Stimulated activated CD4-positive, alpha-beta T cell treated with anti-CD3 and anti-CD28 coated beads, TNF-alpha, amount 100 ng/mL, for 24 hours (primary cell): Measurements from ENCODE around the gene SGIP1.
"Not testable (repeated sequence)": the region's sequence is repeated elsewhere in the genome, so short reads cannot be mapped to it uniquely, and the experiment has no call there.

Experiments
- DNase-seq, 3 experiments: peaks; one replicate each; pipeline ENCODE4 v3.0.0-alpha.2; 2020; ENCODE audit warnings: low read depth in 3 of 3

The SGIP1 gene

DNA sequence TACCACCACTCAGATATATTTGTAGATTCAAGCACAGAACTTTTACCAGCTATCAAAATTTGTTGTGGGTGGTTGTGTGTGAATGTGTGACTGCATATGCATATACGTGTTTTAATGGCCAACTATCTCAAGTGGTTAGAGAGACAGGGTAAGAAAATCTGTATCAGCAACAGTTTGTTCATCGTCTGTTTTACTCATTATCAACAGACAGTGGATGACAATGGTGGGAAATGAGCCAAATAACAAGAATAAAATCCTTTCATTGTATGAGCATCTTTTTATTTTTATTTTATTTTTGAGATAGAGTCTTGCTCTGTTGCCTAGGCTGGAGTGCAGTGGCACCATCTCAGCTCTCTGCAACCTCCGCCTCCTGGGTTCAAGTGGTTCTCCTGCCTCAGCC is 195.6 kb downstream of the SGIP1 start:
- DNase-seq, result no peak

DNA sequence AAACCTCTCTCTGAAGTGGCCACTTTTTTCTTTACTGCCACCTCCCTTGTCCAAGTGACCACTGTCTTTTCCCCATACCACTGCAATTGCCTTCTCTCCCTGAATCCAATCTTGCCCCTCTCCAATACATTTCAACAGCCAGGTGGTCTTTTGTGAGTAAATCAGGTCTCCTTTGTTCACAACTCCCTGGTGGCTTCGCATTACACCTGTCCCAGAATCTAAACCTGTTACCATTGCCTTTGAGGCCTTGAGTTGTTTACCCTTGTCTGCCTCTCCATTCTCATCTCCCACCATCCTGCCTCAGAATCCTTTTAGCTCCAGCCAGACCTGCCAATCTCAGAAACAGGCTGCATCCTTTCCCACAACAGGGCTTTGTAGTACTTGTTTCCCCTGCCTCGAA is 196.5 kb downstream of the SGIP1 start:
- no peak for DNase-seq

DNA sequence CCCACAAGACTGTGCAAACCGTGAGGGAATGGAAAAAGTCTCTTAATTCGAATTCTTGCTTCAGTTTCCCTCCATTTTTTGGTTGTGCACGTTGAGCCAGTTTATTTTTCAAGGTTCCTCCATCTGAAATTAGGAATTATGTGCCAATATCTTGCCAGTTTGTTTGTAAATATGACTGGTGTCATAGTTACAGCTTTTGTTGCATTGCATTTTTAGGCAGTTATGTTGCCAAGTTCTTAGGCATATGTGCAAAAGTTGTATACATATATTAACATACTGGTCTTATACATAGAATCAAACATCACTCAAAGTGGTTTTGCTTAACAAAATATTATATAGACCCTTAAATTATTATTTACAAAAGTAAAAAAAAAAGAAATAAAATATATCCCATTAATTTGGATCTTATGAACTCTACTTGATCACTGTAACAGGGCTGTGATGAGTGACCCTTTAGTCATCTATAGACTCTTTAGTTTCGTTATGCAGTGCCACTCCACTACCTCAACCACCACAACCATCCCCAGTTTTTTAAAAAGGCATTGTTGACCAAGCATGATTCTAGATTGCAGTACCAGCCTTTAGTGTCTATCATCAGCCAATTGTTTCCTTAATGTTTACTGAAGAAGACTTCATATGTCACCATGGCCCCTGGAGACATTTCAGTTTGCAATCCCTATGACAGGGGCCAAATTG is 197.4 kb downstream of the SGIP1 start:
- no peak for DNase-seq

DNA sequence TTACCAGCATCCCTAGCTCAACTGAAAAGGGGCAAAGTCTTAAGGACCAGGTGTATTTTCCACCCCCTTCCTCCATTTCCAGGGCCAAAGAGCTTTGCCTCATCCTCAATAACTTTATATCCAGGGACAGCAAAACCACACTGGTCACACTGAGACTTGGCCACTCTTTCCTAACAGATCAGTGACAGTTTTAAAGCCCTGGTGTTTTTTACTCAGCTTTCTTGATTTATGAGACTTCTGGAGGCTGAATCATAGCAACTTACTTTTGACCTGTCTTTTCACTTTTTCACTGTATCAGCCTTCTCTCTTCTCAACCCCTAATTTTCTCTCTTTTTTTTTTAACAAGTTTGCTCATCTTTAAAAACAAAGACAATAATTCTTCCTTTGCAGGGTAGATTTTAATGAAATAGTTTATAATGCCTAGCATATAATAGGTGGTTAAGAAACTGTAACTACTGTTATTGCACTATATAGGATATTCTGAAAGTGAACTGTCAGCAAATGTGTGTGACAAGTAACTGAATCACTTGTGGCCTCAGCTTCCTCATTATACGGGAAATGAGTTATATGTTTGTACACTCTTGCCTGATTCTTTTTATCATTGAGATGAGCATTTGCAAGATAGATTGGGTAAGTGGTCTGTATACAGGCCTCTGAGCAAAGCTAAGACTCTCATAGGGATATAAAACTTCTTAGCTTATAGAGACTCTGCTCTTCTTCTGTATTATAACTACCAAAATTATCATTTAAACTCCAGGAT is 198.6 kb downstream of the SGIP1 start:
- DNase-seq, result no peak

DNA sequence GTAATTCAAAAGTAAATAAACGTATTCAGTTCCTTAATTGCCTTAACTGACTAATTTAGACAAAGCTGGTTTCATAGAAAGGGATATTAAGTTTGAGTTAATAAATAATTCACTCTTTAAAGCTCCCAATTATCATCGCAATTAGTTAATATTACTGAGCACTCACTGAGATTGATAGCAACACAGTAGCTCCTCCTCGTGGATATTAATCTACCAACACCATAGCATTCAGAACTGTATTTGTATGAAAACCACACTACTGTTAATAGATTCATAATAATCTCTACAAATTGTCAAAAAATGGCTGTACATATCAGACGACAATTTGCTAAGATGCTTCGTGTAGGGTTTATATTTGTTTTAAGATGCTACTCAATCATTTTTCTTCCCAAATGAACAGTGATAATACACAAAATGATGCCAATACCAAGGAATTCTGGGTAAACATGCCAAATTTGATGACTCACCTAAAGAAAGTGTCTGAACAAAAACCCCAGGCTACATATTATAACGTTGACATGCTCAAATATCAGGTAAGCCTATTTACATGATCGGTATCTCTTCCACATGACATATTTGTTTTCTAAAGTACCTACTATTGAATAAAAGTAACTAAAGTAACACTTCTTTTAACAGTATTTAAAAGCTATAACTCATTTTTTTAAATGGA is 199.5 kb downstream of the SGIP1 start:
- no peak for DNase-seq

DNA sequence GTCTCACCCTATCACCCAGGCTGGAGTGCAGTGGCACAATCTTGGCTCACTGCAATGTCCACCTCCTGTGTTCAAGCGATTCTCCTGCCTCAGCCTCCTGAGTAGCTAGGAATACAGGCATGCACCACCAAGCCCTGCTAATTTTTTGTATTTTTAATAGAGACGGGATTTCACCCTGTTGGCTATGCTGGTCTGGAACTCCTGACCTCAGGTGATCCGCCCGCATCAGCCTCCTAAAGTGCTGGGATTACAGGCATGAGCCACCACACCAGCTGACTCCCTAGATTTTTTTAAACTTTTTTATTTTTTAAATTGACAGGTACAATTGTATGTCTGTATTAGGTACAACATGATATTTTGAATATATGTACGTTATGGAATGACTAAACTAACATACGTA is 200.6 kb downstream of the SGIP1 start:
- DNase-seq, result not testable (repeated sequence)

DNA sequence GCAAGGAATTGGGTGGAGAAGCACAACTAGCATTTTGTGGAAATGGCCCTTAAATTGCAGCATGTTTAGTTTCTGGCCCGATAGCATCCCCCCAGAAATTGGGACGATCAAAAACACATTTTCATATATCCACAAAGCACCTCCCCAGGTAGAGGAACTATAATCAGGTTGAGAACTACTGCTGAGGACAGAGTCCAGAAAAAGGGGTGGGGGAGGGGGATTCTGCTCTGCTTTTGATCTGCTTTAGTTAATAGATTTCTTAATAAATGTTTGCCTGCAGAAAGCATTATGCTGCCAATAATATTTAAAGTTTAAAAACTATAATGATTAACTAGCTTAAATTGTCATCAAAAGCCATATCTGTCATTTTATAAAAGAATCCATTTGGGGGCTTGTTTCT is 203.9 kb downstream of the SGIP1 start:
- no peak for DNase-seq

DNA sequence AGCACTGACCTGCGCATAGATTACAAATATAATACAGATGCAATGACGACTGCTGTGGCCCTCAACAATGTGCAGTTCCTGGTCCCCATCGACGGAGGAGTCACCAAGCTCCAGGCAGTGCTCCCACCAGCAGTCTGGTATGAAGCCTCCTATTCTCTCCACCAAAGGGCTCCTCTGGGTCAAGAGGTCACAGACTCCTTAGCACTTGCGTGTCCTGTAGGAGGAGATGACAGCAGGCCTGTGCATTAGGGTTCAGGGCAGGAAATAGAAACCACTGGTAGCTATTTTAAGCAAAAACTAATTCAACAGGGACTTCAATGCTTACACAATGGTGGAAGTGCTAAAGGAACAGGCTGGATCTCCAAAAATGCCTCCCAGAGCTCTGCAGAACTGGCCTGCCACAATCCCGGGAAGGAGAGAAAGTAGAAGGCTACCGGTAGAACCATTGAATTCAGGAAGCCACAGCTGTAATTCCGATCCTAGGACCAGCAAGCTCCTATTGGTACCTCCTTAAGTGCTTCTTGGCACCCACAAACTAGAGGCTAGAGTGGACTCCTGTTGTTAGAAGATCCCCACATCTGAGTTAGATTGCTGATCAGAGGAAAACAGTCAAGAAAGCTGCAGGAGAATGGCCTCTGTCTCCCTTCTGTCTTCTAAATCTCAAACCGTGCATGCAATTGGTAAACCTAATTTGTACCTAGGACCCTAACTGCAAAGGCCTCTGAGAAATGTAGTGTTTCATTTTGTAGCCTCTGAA is 205.6 kb downstream of the SGIP1 start:
- DNase-seq, result no peak

DNA sequence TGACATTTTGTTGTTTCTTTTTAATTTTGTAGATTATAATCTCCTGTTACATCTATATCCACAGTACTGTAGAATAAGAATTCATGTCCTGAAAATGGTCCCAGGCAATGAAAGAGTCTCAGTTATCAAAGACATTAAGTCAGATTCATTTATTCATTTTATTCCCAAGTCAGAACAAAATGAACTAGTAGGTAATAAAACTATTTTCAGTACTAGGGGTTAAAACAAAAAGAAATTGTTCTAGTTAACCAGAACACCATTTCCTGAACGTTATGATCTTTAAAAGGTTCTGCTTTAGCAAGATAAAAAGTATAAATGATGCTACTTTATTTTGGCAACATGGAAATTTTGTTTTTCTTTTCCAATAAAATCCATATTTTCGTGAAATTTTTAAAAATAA is 211.5 kb downstream of the SGIP1 start:
- DNase-seq, result no peak

DNA sequence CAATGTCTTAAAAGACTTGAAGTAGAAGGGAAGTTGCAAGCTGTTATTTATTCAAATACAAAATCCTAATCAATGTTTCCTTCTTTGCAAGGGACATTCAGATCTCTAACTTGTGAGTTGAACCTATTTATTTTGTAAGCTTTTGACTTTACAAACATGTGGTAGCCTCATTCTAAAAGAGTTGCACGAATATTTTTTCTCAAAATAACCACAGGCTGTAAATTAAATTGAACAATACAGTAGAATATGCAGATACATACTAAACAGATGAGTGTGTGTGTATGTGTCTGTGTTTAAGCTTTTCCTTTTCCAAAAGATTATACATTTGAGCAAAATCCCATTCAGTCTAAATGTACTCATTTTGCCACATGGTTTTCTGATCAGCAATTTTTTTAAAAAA is 213.5 kb downstream of the SGIP1 start:
- no peak for DNase-seq

DNA sequence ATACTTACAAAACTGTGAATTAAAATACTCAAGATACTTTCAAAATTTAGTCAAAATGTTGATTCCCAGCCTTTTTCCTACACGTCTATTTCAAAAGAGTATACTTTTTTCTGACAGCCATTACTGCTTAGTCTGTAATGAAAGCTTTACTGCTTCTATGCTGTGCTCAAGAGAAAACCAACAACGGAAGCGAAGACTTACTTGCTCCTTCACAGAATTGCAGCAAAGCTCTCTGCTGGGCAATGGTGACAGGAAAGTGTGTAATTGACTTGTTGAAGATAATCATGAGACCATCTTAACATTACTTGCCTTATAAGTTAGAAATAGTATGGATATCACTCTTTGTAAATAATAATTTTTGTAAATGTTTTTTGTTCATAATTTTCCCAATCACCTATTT is 216.6 kb downstream of the SGIP1 start:
- no peak for DNase-seq

DNA sequence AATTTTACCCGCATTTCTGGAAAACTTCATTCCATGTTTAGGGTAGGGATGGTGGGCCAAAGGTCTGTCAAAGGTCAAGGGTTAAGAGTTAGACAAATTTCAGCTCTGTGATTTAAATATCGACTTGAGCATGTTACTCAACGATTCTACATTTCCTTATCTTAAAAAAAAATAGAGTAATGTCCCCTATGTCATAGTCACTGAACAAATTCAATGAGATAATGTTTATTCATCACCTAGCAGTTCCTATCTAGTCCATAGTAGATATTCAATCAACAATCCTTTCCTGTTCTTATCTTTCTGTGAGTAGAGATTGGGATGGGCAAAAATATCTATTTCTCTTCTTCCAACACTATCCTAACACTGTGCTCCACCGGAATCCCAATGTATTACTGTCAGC is 217.2 kb downstream of the SGIP1 start:
- DNase-seq, result no peak

DNA sequence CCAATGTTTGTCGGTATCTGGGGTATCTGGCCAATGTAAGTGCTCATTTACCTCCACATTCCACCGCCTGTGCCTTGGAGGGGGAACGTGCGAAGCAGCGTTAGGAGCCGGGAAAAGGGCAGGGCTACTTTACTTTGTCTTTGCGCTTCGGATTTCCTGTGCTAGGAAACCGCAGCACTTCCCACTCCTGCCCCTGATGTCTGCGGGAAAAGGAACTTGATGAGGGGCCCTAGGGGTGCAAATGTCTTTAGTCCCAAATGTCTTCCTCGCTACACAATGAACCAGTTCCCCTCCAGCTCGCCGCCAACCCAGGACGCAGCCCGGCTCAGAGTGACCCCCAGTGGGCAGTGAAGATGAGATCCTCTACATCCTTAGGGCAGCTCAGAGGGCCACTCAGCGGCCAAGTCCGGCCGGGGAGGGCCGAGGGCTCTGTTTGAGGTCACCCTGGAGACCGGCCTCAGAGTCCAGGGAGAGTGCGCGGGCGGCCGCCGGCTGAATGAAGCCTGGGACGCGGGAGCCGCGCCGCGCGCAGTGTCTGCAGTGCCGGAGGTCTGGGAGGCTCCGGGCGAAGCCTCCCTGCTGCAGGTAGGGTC is 218.1 kb downstream of the SGIP1 start, which contains the start of gene DYNLT5:
DYNLT5 (plus strand) TSS at position 460 of the 593 bp plus-strand sequence. CDS start 2,200 bp downstream, outside the sequence.
- DNase-seq, result peak in 1 of 3 experiments; percentile 4

DNA sequence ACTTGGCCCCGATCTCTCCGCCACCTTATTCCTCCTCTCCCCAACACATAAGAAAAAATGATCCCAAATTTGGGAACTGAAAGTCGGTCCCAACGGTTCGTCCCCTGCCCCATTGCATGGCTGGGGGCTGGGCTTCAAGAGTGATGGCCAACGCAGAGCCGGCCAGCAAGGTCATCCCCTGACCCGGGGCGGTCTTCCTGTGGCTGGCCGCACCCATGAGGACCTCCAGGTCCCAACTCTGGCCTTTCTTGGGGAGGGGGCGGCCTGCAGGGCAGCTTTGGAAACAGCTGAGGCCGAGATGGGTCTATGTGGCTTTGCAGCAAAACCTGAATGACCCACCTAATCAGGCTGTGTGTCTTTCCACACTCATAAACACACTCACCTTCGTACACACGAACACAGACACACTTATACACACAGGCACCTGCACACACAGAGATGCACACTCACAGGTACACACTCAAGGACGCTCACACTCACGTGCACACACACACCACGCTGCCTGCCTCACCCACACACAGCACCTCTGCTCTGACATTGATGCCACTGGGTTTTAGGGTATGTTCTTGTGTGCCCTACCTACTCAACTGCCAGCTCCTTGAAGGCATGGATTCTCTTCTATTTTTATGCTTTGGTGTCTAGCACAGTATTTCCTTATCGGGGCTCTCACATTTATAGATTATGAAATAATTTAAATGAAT is 218.9 kb downstream of the SGIP1 start:
- no peak for DNase-seq

DNA sequence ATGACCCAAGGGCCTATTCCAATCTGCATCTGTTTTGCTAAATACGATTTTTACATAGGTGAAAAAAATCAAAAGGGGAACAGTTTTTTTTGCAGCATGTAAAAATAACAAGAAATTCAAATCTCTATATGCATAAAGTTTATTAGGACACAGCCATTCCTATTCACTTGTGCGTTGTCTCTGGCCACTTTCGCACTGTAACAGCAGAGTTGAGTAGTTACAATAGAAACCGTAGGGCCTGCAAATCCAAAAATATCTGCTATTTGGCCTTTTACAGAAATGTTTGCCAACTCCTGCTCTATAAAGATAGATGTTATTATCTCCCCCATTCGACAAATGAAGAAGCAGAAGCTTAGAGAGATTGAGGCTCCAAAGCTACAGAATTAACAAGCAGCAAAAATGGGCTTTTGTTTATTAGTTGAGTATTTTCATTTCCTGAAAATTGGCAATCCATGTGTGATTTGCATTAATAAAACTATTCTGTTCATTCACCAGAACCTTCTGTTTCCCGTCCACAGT is 223.8 kb downstream of the SGIP1 start:
- no peak for DNase-seq

DNA sequence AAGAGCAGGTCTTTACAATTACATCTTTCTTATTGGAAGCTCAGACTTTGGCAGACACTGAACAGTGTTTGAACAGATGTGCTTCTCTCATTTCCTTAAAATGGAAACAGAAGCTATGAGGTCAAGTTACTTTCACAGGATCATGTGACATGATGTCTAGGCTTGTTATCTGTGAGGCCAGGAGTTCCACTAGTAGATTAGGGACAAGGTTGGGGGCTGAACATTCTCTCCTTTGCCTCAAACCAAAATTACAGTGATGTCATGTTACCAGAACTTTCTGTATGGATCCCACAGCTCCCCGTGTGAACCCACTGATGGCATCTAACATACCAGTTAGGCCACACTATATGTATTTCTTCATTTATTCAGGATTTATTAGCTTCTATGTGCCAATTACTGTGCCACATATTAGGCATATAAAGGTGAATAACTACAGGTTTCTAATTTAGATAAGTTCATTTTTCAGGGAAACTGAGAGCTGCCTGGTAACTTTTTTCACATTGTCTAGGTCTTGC is 224.3 kb downstream of the SGIP1 start:
- no peak for DNase-seq

DNA sequence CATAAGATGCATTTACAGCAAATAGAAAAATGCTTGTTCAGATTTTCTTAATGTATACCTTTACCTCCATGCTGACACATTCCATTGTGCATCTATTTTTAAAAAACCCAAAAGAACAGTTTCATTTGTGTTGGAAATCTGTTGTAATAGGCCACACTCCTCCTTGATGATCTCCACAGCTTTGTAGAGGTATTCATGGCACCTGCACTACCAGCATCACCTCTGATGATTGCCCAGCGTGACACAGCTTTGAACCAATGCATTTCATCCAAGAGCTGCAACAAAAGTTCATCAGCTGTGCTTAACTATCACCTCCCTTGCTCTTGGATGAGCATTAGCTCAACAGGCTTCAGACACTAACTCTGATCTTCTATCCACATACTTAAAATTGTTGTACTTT is 226.6 kb downstream of the SGIP1 start:
- DNase-seq, result no peak

DNA sequence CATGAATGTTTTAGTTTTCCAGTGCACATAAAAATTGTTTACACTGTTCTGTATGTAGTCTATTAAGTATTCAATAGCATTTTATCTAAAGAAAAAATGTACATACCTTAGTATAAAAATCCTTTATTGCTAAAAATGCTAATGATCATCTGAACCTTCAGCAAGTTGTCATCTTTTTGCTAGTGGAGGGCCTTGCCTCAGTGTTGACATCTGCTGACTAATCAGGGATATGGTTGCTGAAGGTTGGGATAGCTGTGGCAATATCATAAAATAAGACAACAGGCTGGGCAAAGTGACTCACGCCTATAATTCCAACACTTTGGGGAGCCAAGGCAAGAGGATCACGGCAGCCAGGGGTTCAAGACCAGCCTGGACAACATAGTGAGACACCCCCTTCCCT is 227.3 kb downstream of the SGIP1 start:
- no peak for DNase-seq

DNA sequence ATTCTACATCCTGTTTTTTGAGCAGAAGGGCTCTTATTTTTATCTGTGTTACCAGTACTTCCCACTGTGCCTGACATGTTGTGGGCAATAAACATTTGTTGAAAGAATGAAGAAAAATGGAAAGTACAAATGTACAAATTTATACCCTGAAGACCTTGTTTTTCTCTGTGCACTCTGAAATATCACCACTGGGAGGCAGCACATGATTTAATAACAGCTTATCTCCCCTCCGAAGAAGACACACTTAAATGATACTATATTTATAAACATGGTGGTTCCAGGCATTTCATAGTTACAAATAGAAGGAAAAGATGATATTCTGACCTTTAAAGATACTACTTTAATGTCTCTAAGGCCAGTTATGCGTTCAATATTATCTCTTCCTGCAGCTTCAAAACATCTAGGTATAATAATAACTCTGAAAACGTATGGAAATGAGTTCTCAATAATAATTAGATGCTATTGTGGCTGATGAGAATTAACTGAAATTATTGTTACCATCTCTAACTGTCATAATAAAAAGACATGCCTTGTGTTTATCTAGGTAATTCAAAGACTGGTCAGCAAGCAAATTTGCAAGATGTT is 231.1 kb downstream of the SGIP1 start:
- DNase-seq, result peak; percentile 5 to 50 (median 24)

DNA sequence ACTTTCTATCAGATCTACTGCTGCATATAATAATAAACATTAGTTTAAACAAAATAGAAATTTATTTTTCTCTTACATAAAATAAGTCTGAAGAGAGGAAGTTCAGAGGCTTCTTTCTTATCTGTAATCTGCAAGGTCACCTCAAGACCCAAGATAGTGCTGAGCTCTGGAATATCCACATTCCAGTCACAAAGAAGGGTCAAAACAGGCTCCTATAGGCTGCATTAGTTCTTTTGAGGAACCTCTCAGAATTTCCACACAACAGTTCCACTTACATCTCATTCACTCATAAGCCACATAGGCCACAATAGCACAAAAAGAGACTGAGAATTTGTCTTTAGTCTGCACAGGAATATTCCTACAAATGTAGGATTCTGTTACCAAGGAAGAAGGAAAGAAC is 233.7 kb downstream of the SGIP1 start:
- no peak for DNase-seq
